ENCODE measurements around the gene ALKBH6. TPM values are rescaled to one million over a fixed set of nuclear protein-coding genes. Genes with fewer than 3 reads are reported as not detected.

Gene ALKBH6
- total RNA-seq, 2 donors from 2014 or later: 36.3 to 38.7 TPM

- no peaks in the 10 kb centered on the region for H3K9me3 Mint-ChIP-seq
- H3K27ac ChIP-seq (ENCODE audit: low read depth, low read length): no peak within 1 kb of the TSS
- peaks cover 9% of the 10 kb centered on the region for H3K4me1 Mint-ChIP-seq
- H3K27me3 Mint-ChIP-seq (ENCODE audit: insufficient read depth): peaks cover 12% of the 10 kb centered on the region
- H3K27me3 ChIP-seq (ENCODE audit: control insufficient read depth, insufficient read depth, low read length, poor library complexity, severe bottlenecking): no peaks in the 10 kb centered on the region
- peak within 1 kb of the TSS; percentile 41 for H3K9ac ChIP-seq (ENCODE audit: extremely low read depth, low read length, poor library complexity, severe bottlenecking)
- peaks cover 8% of the 10 kb centered on the region for H3K36me3 ChIP-seq (ENCODE audit: control insufficient read depth, insufficient read depth, low read length)
- 1 to 2% methylated on average over 44 to 97 of the region's 97 CpGs for WGBS, 2 experiments (ENCODE audit: insufficient coverage in 1 of 2, insufficient read length in 1 of 2)
- no peaks in the 10 kb centered on the region for H3K9me3 ChIP-seq (ENCODE audit: control insufficient read depth, low read length)
- peak; percentile 98 for DNase-seq
- peak within 1 kb of the TSS; percentile 91 for H3K4me3 ChIP-seq (ENCODE audit: low read length)
- H3K4me1 ChIP-seq (ENCODE audit: control insufficient read depth, insufficient read depth, low read length): peaks cover 7% of the 10 kb centered on the region
- H3K36me3 Mint-ChIP-seq (ENCODE audit: low read depth): peaks cover 9% of the 10 kb centered on the region
- TF ChIP-seq CTCF (conservative IDR thresholded peaks at IDR 0.05): peak; percentile 11
- H3K4me3 Mint-ChIP-seq: peak within 1 kb of the TSS; percentile 78
- H3K27ac Mint-ChIP-seq: peak within 1 kb of the TSS; percentile 91
Measured at GRCh38 chr19:35995048-35995993, 18.7 kb downstream of the ALKBH6 start, which contains the start of gene SDHAF1. TSS of gene SDHAF1 (plus strand) at chr19:35995188. CDS start at chr19:35995275, 87 bp downstream.

- Mint-ChIP-seq H3K4me3 (peak overlapping the region; percentile 78), H3K4me1 (peaks cover 9% of the 10 kb centered on the region), H3K27me3 (ENCODE audit: insufficient read depth) (peaks cover 22% of the 10 kb centered on the region), H3K36me3 (ENCODE audit: low read depth) (peaks cover 9% of the 10 kb centered on the region), H3K9me3 (no peaks in the 10 kb centered on the region), H3K27ac (no peak overlapping the region)
- Histone ChIP-seq H3K9ac (ENCODE audit: extremely low read depth, low read length, poor library complexity, severe bottlenecking) (no peak overlapping the region), H3K27me3 (ENCODE audit: control insufficient read depth, insufficient read depth, low read length, poor library complexity, severe bottlenecking) (no peaks in the 10 kb centered on the region), H3K36me3 (ENCODE audit: control insufficient read depth, insufficient read depth, low read length) (peaks cover 4% of the 10 kb centered on the region), H3K9me3 (ENCODE audit: control insufficient read depth, low read length) (no peaks in the 10 kb centered on the region), H3K27ac (ENCODE audit: low read depth, low read length) (no peak overlapping the region), H3K4me1 (ENCODE audit: control insufficient read depth, insufficient read depth, low read length) (peaks cover 7% of the 10 kb centered on the region), H3K4me3 (ENCODE audit: low read length) (no peak overlapping the region)
- TF ChIP-seq CTCF (conservative IDR thresholded peaks at IDR 0.05): peak; percentile 45
- 89 to 92% methylated on average over 34 to 49 of the region's 49 CpGs for WGBS, 2 experiments (ENCODE audit: insufficient coverage in 1 of 2, insufficient read length in 1 of 2)
- DNase-seq: peak; percentile 82
Measured at GRCh38 chr19:35993923-35994598, 20.0 kb downstream of the ALKBH6 start.

- H3K36me3 Mint-ChIP-seq (ENCODE audit: low read depth): peaks cover 9% of the 10 kb centered on the region
- 84 to 93% methylated on average over 3 to 8 of the region's 8 CpGs for WGBS, 2 experiments (ENCODE audit: insufficient coverage in 1 of 2, insufficient read length in 1 of 2)
- H3K36me3 ChIP-seq (ENCODE audit: control insufficient read depth, insufficient read depth, low read length): no peaks in the 10 kb centered on the region
- H3K27ac Mint-ChIP-seq: no peak overlapping the region
- H3K4me1 Mint-ChIP-seq: peaks cover 9% of the 10 kb centered on the region
- no peaks in the 10 kb centered on the region for H3K9me3 ChIP-seq (ENCODE audit: control insufficient read depth, low read length)
- peaks cover 7% of the 10 kb centered on the region for H3K4me1 ChIP-seq (ENCODE audit: control insufficient read depth, insufficient read depth, low read length)
- peaks cover 28% of the 10 kb centered on the region for H3K27me3 Mint-ChIP-seq (ENCODE audit: insufficient read depth)
- H3K4me3 ChIP-seq (ENCODE audit: low read length): no peak overlapping the region
- no peak overlapping the region for H3K9ac ChIP-seq (ENCODE audit: extremely low read depth, low read length, poor library complexity, severe bottlenecking)
- H3K9me3 Mint-ChIP-seq: no peaks in the 10 kb centered on the region
- DNase-seq: no peak
- H3K4me3 Mint-ChIP-seq: no peak overlapping the region
- TF ChIP-seq CTCF (conservative IDR thresholded peaks at IDR 0.05): no peak
- H3K27ac ChIP-seq (ENCODE audit: low read depth, low read length): no peak overlapping the region
- no peaks in the 10 kb centered on the region for H3K27me3 ChIP-seq (ENCODE audit: control insufficient read depth, insufficient read depth, low read length, poor library complexity, severe bottlenecking)
Measured at GRCh38 chr19:35992907-35993765, 20.9 kb downstream of the ALKBH6 start.
